Retinal pigment epithelial cell (primary cell): ENCODE measurements around the gene LATS2.
"Not testable (repeated sequence)": the region's sequence is repeated elsewhere in the genome, so short reads cannot be mapped to it uniquely, and the experiment has no call there.

Experiments used
- DNase-seq: peaks from one replicate; pipeline ENCODE4 v3.0.0-alpha.2; 2010; ENCODE audit warnings: low read depth
- H3K4me3 ChIP-seq: 2 replicates; pipeline ENCODE4 v1.5.1; 2011; ENCODE audit warnings: mild to moderate bottlenecking, low read length, control low read depth, moderate library complexity
- TF ChIP-seq, protein P1 (sequence below): conservative IDR thresholded peaks from 2 replicates; pipeline ENCODE4 v1.5.1; 2011; ENCODE audit warnings: low read depth, low read length, control low read depth, inconsistent platforms

Gene LATS2

GRCh38 chr13:20967340-20967739, 94.0 kb downstream of the LATS2 start:
- no peak for DNase-seq
- TF ChIP-seq, protein P1, sequence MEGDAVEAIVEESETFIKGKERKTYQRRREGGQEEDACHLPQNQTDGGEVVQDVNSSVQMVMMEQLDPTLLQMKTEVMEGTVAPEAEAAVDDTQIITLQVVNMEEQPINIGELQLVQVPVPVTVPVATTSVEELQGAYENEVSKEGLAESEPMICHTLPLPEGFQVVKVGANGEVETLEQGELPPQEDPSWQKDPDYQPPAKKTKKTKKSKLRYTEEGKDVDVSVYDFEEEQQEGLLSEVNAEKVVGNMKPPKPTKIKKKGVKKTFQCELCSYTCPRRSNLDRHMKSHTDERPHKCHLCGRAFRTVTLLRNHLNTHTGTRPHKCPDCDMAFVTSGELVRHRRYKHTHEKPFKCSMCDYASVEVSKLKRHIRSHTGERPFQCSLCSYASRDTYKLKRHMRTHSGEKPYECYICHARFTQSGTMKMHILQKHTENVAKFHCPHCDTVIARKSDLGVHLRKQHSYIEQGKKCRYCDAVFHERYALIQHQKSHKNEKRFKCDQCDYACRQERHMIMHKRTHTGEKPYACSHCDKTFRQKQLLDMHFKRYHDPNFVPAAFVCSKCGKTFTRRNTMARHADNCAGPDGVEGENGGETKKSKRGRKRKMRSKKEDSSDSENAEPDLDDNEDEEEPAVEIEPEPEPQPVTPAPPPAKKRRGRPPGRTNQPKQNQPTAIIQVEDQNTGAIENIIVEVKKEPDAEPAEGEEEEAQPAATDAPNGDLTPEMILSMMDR: no peak
- H3K4me3 ChIP-seq: no peak overlapping the region

GRCh38 chr13:20964904-20965303, 96.5 kb downstream of the LATS2 start:
- H3K4me3 ChIP-seq: no peak overlapping the region
- no peak for DNase-seq
- TF ChIP-seq, protein P1: no peak

- DNase-seq, H3K4me3 ChIP-seq: not testable (repeated sequence)
Observed at GRCh38 chr13:20961663-20962062, 99.7 kb downstream of the LATS2 start.

GRCh38 chr13:20960663-20961309, 100.6 kb downstream of the LATS2 start:
- no peak overlapping the region for H3K4me3 ChIP-seq
- no peak for DNase-seq
- TF ChIP-seq, protein P1: no peak

DNA sequence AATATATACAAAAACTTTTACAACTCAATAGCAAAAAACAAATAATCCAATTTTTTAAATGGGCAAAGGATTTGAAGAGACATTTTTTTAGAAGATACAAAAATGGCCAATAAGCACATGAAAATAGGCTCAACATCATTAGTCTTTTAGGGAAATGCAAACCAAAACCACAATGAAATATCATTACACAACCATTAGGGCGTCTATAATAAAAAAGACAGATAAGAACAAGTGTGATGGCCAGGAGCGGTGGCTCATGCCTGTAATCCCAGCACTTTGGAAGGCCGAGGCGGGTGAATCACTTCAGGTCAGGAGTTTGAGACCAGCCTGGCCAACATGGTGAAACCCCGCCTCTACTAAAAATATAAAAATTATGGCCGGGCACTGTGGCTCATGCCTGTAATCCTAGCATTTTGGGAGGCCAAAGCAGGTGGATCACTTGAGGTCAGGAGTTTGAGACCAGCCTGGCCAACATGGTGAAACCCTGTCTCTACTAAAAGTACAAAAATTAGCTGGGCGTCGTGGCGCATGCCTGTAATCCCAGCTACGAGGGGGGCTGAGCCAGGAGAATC, 104.3 kb downstream of the LATS2 start:
- not testable (repeated sequence) for DNase-seq, H3K4me3 ChIP-seq

DNA sequence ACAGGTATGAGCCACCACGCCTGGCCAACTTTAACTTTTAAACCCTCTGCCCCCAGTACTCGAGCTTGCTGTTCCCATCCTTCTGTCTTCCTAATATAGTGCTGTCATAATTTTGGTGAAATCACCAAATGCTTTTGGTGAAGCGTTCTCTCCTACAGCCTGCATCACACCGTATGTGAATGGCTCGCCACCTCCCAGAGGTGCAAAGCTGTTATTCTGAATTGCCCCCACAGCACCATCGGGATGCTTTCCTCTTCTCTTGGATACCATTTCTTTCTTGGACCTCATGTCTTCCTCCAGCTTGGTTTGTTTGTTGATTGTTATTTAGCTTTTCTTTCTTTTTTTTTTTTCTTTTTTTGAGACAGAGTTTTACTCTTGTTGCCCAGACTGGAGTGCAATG, 105.9 kb downstream of the LATS2 start:
- H3K4me3 ChIP-seq: no peak overlapping the region
- TF ChIP-seq, protein P1: no peak
- no peak for DNase-seq

DNA sequence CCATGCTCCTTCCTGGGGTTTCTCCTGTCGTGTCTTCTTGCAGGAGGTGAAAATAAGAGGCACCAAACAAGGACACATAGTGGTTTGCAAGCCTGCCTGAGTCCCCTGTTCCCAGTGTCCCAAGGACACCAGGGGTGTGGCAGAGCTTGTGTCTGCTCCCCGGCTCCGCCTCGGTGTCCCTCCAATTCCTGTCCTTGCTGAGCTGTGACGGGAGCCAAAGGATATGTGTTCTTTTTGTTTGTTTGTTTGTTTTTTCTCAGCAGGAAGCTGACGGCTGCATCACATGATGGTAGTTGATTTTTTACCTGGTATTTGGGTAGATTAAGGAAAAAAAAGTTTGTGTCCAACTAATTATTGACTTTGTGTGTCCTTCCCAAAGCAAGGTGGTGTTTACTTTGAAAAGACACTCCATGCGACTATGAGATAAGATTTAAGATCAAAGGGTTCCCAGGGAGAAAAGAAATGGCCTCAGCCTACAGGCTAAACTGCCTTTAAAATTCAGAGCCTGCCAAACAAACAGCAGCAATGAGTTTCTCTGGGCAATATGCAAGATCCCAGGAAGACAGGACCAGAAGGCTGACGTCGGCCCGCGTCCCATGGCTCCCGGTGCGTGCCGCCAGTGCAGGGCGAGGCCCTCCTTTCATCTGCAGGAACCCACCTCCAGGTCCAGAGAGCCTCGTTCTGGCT, 108.0 kb downstream of the LATS2 start:
- no peak overlapping the region for H3K4me3 ChIP-seq
- TF ChIP-seq, protein P1: no peak
- no peak for DNase-seq

GRCh38 chr13:20952838-20953237, 108.5 kb downstream of the LATS2 start:
- DNase-seq: no peak
- TF ChIP-seq, protein P1: no peak

GRCh38 chr13:20948001-20948400, 113.4 kb downstream of the LATS2 start:
- DNase-seq, H3K4me3 ChIP-seq: not testable (repeated sequence)

More at GRCh38 chr13:20952838-20953237, 108.5 kb downstream of the LATS2 start:
- H3K4me3 ChIP-seq: no peak overlapping the region
